Smooth muscle cell (in vitro differentiated cells): Measurements from ENCODE around the gene OPCML. TPM values are rescaled to one million over a fixed set of nuclear protein-coding genes. Genes with fewer than 3 reads are reported as not detected.

Experiments
- DNase-seq: peaks from one replicate; lab custom pipeline; 2025; ENCODE audit not compliant: unreplicated experiment; lab: John Stamatoyannopoulos, UW
- H2AFZ ChIP-seq: fragments of 200-600 bp; sonication (generic); 2 replicates; pipeline ENCODE4 v1.6.0; 2016; ENCODE audit warnings: antibody characterized with exemption, low read depth, mild to moderate bottlenecking
- H3F3A ChIP-seq: fragments of 200-600 bp; sonication (generic); 2 replicates; pipeline ENCODE4 v1.6.0; 2017; ENCODE audit warnings: antibody characterized with exemption, low read depth
- H3K27ac ChIP-seq: fragments of 200-600 bp; sonication (generic); 2 replicates; pipeline ENCODE4 v1.5.1; 2016; ENCODE audit warnings: low read depth, mild to moderate bottlenecking
- H3K27me3 ChIP-seq: fragments of 200-600 bp; sonication (generic); 2 replicates; pipeline ENCODE4 v1.6.1; 2016; ENCODE audit warnings: low read depth, mild to moderate bottlenecking
- H3K36me3 ChIP-seq: fragments of 200-600 bp; sonication (generic); 2 replicates; pipeline ENCODE4 v1.5.1; 2016; ENCODE audit warnings: low read depth
- H3K4me1 ChIP-seq: fragments of 200-600 bp; sonication (generic); 2 replicates; pipeline ENCODE4 v1.5.1; 2016; ENCODE audit warnings: low read depth
- H3K4me2 ChIP-seq: fragments of 200-600 bp; sonication (generic); 2 replicates; pipeline ENCODE4 v1.6.0; 2016; ENCODE audit warnings: mild to moderate bottlenecking
- H3K4me3 ChIP-seq: fragments of 200-600 bp; sonication (generic); 2 replicates; pipeline ENCODE4 v1.5.1; 2016; ENCODE audit warnings: mild to moderate bottlenecking
- H3K79me2 ChIP-seq: fragments of 200-600 bp; sonication (generic); 2 replicates; pipeline ENCODE4 v1.6.0; 2016; ENCODE audit warnings: low read depth, mild to moderate bottlenecking
- H3K9ac ChIP-seq: fragments of 200-600 bp; sonication (generic); 2 replicates; pipeline ENCODE4 v1.6.0; 2016; ENCODE audit warnings: low read depth
- H3K9me3 ChIP-seq: fragments of 200-600 bp; sonication (generic); replicated peaks from 2 replicates; pipeline ENCODE4 v1.5.1; 2016; ENCODE audit warnings: low read depth
- H4K20me1 ChIP-seq: fragments of 200-600 bp; sonication (generic); 2 replicates; pipeline ENCODE4 v1.6.0; 2016; ENCODE audit warnings: low read depth
- WGBS: methylation state at CpG from one replicate; pipeline ENCODE4 v1.1.7; 2016; ENCODE audit warnings: low lambda C conversion rate; 5-methylcytosine and 5-hydroxymethylcytosine counted together
- polyA plus RNA-seq: library from polyadenylated mRNA; unstranded; fragments of >200 nt; fragmentation: Nextera tagmentation; extraction: Ambion mirVana; gene quantifications from 2 replicates; pipeline ENCODE4 v1.2.1, GENCODE V29; 2016
- total RNA-seq: library from RNA; depleted of rRNA; stranded (reverse); fragments of >200 nt; gene quantifications from 2 replicates; pipeline ENCODE4 v1.2.3, GENCODE V29; 2014
- TF ChIP-seq, protein P1 (sequence below): fragments of 200-600 bp; sonication (generic); IDR thresholded peaks from 2 replicates; pipeline ENCODE4 v1.5.1; 2017; ENCODE audit warnings: borderline replicate concordance, mild to moderate bottlenecking, antibody characterized with exemption; ENCODE audit not compliant: insufficient read depth, poor library complexity, severe bottlenecking

Gene OPCML
- total and polyA plus RNA-seq, 2 experiments from 2014 or later = 0.42 to 0.58 TPM

DNA sequence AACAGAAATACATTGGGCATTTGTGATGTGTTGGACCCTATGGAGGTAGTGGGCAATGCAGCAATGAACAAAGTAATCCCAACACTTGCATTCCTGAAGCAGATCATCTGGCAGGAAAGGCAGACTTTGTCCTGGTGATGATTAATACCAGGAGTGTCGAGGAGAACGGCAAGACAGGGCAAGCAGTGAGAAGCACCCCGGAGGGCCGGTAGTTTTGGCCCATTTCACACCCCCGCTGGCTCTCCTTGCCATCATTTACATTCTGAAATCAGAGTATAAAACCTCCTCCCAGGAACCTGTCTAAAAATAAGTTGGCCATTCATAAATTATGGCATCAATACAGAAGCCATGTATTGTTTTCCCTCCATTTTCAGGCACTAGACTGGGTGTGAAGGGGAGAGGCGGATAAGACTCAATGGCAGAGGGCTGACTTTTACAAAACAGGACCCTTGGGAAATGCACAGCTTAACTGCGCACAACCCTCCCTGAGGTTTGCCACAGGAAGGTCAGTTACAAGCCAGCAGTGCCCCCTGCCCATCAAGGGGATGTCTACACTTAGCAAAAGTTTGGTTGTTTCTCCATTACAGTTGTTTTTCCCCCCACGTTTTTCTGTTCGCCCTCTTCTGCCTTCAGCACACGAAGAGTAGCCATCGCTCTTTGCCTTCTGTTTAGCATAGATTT is 55.6 kb downstream of the OPCML start:
- Histone ChIP-seq H3K4me2 (no peak overlapping the region), H3K4me1 (peaks cover 4% of the 10 kb centered on the region), H3K27me3 (peaks cover 6% of the 10 kb centered on the region), H3K4me3 (no peak overlapping the region), H3K9ac (no peak overlapping the region), H3K79me2 (no peaks in the 10 kb centered on the region), H3K9me3 (no peaks in the 10 kb centered on the region), H3F3A (no peaks in the 10 kb centered on the region), H4K20me1 (no peaks in the 10 kb centered on the region), H3K27ac (no peak overlapping the region), H2AFZ (no peak overlapping the region), H3K36me3 (no peaks in the 10 kb centered on the region)
- DNase-seq = no peak
- TF ChIP-seq, protein P1, sequence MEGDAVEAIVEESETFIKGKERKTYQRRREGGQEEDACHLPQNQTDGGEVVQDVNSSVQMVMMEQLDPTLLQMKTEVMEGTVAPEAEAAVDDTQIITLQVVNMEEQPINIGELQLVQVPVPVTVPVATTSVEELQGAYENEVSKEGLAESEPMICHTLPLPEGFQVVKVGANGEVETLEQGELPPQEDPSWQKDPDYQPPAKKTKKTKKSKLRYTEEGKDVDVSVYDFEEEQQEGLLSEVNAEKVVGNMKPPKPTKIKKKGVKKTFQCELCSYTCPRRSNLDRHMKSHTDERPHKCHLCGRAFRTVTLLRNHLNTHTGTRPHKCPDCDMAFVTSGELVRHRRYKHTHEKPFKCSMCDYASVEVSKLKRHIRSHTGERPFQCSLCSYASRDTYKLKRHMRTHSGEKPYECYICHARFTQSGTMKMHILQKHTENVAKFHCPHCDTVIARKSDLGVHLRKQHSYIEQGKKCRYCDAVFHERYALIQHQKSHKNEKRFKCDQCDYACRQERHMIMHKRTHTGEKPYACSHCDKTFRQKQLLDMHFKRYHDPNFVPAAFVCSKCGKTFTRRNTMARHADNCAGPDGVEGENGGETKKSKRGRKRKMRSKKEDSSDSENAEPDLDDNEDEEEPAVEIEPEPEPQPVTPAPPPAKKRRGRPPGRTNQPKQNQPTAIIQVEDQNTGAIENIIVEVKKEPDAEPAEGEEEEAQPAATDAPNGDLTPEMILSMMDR = no peak
- WGBS = 69% methylated on average over 11 of the region's 11 CpGs

GRCh38 chr11:133474461-133474860 is 57.8 kb downstream of the OPCML start:
- H3K79me2 ChIP-seq = no peaks in the 10 kb centered on the region
- H3K27me3 ChIP-seq = peaks cover 11% of the 10 kb centered on the region
- no peaks in the 10 kb centered on the region for H3F3A ChIP-seq
- H4K20me1 ChIP-seq = no peaks in the 10 kb centered on the region
- peaks cover 10% of the 10 kb centered on the region for H3K4me1 ChIP-seq
- H3K9me3 ChIP-seq = no peaks in the 10 kb centered on the region
- no peak overlapping the region for H3K4me3 ChIP-seq
- H3K4me2 ChIP-seq = no peak overlapping the region
- H3K27ac ChIP-seq = no peak overlapping the region
- DNase-seq = no peak
- TF ChIP-seq, protein P1 = no peak
- H3K36me3 ChIP-seq = no peaks in the 10 kb centered on the region
- 86% methylated on average over 6 of the region's 6 CpGs for WGBS
- no peak overlapping the region for H3K9ac ChIP-seq
- H2AFZ ChIP-seq = no peak overlapping the region

- H3K36me3 ChIP-seq = no peaks in the 10 kb centered on the region
- 89% methylated on average over 1 of the region's 1 CpG for WGBS
Observed at GRCh38 chr11:133467686-133468085, 64.6 kb downstream of the OPCML start.

More at GRCh38 chr11:133467686-133468085, 64.6 kb downstream of the OPCML start:
- Histone ChIP-seq H4K20me1 (no peaks in the 10 kb centered on the region), H2AFZ (no peak overlapping the region), H3K79me2 (no peaks in the 10 kb centered on the region), H3F3A (no peaks in the 10 kb centered on the region), H3K4me2 (no peak overlapping the region), H3K4me3 (no peak overlapping the region), H3K27ac (no peak overlapping the region), H3K4me1 (peaks cover 10% of the 10 kb centered on the region), H3K27me3 (peaks cover 4% of the 10 kb centered on the region), H3K9ac (no peak overlapping the region), H3K9me3 (no peaks in the 10 kb centered on the region)
- TF ChIP-seq, protein P1 = no peak
- DNase-seq = no peak
